Stomach (tissue), 9 donors: ENCODE measurements around the gene DACH1. TPM values are rescaled to one million over a fixed set of nuclear protein-coding genes. Genes with fewer than 3 reads are reported as not detected.

ENCODE experiments used
- DNase-seq, 2 donors: peaks; one replicate each; pipeline versions ENCODE4 v3.0.0 to v3.0.0-alpha.2; 2013 to 2019
- H3K27ac ChIP-seq, 5 donors: fragments of 200-600 bp in 4 of 5; sonication (generic) in 4 of 5; one replicate each; pipeline ENCODE4 v1.5.1; 2013 to 2019; ENCODE audit warnings: mild to moderate bottlenecking in 1 of 5, moderate library complexity in 1 of 5
- H3K27me3 ChIP-seq, 3 donors: fragments of 200-600 bp; sonication (generic); one replicate each; pipeline ENCODE4 v1.5.1; 2017 to 2019; ENCODE audit warnings: mixed run types in 1 of 3
- H3K36me3 ChIP-seq, 4 donors: fragments of 200-600 bp; sonication (generic); 1 replicate in 3 of 4; 2 replicates in 1 of 4; pipeline ENCODE4 v1.5.1; 2016 to 2019
- H3K4me1 ChIP-seq, 4 donors: fragments of 200-600 bp; sonication (generic); one replicate each; pipeline ENCODE4 v1.5.1; 2016 to 2019
- H3K4me3 ChIP-seq, 4 donors: fragments of 200-600 bp; sonication (generic) in 3 of 4; one replicate each; pipeline ENCODE4 v1.5.1; 2016 to 2019; ENCODE audit warnings: mild to moderate bottlenecking in 1 of 4
- H3K9me3 ChIP-seq, 4 donors: fragments of 200-600 bp; sonication (generic); one replicate each; pipeline ENCODE4 v1.5.1; 2016 to 2019
- EP300 ChIP-seq: sonication (generic); formaldehyde crosslinking; IDR thresholded peaks from one replicate; pipeline ENCODE4 v1.6.1; 2017; ENCODE audit warnings: antibody characterized with exemption
- POLR2A ChIP-seq, 4 donors: fragments of 450-650 bp; IDR thresholded peaks; one replicate each; pipeline ENCODE4 v1.6.1; 2016; ENCODE audit warnings: antibody characterized with exemption in 4 of 4, control low read depth in 2 of 4, mild to moderate bottlenecking in 1 of 4, moderate library complexity in 1 of 4
- POLR2AphosphoS5 ChIP-seq, 3 donors: sonication (generic); formaldehyde crosslinking; IDR thresholded peaks; one replicate each; pipeline ENCODE4 v1.6.1; 2016; ENCODE audit warnings: antibody characterized with exemption in 3 of 3
- WGBS, 5 donors: extraction: QIAGEN DNeasy Blood & Tissue Kit in 3 of 5; methylation state at CpG; one replicate each; pipeline versions ENCODE4 v1.1.5 to v1.1.7; 2013 to 2018; 5-methylcytosine and 5-hydroxymethylcytosine counted together
- intact Hi-C: fragments of 100-400 bp; cut with DNase I; formaldehyde crosslinking; loops from one replicate; pipeline ENCODE4 v1.15.1; 2023; ENCODE audit warnings: low total_unique reads
- polyA plus RNA-seq, 3 donors: library from polyadenylated mRNA; stranded (reverse); fragments of 200-250 nt; gene quantifications; one replicate each; pipeline ENCODE4 v1.2.3, GENCODE V29; 2013
- total RNA-seq, 5 donors: library from RNA; depleted of rRNA; stranded (reverse); fragments of >200 nt; gene quantifications; one replicate each; pipeline versions ENCODE4 v1.1.0 to v1.2.3, GENCODE V29; 2014 to 2016
- TF ChIP-seq, protein P1 (sequence below), 7 experiments: fragments of 450-650 bp in 4 of 7; fragments of 200-600 bp in 3 of 7; sonication (generic) in 3 of 7; IDR thresholded peaks; one replicate each; pipeline ENCODE4 v1.5.1; 2016 to 2019; ENCODE audit warnings: antibody characterized with exemption in 7 of 7, control low read depth in 2 of 7, mild to moderate bottlenecking in 1 of 7
- donor health status: healthy with polysubstance abuse.
- donor health status: Bipolar disorder and iron deficiency.
- donor health status: healthy.

DACH1 gene
- total and polyA plus RNA-seq, 8 donors = 0.28 to 9.4 (median 2.9) TPM; not detected in 1

DNA sequence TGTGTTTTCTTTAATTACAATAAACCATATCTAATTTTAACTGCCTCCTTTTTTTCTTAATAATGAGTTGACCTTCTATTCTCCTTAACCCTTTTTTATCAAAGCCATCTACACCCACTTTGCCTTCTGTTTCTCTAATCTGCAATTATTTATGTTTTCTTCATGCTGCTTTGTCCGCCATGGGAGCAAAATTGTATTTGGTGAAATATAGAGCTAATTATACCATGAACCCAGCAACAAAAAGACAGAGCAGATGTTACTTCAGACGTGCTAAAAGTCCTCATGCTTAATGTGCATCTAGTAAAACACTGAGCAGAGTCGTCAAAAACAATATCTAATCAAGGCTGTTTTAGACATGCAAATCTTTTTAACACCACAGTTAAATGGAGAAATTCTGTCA lies 264.7 kb downstream of the DACH1 start:
- Histone ChIP-seq H3K27me3 (no peaks in the 10 kb centered on the region), H3K27ac (no peak overlapping the region), H3K36me3 (no peaks in the 10 kb centered on the region), H3K4me1 (no peaks in the 10 kb centered on the region), H3K4me3 (no peak overlapping the region), H3K9me3 (no peaks in the 10 kb centered on the region)
- TF ChIP-seq EP300 = no peak
- TF ChIP-seq POLR2AphosphoS5 (IDR thresholded peaks at IDR 0.05) = no peak
- TF ChIP-seq POLR2A (IDR thresholded peaks at IDR 0.05) = no peak
- TF ChIP-seq, protein P1, sequence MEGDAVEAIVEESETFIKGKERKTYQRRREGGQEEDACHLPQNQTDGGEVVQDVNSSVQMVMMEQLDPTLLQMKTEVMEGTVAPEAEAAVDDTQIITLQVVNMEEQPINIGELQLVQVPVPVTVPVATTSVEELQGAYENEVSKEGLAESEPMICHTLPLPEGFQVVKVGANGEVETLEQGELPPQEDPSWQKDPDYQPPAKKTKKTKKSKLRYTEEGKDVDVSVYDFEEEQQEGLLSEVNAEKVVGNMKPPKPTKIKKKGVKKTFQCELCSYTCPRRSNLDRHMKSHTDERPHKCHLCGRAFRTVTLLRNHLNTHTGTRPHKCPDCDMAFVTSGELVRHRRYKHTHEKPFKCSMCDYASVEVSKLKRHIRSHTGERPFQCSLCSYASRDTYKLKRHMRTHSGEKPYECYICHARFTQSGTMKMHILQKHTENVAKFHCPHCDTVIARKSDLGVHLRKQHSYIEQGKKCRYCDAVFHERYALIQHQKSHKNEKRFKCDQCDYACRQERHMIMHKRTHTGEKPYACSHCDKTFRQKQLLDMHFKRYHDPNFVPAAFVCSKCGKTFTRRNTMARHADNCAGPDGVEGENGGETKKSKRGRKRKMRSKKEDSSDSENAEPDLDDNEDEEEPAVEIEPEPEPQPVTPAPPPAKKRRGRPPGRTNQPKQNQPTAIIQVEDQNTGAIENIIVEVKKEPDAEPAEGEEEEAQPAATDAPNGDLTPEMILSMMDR (IDR thresholded peaks at IDR 0.05) = no peak
- WGBS, 5 donors = 69 to 80% (median 78%) methylated on average over 3 of the region's 3 CpGs
- intact Hi-C loops = no loop called here
- no peak for DNase-seq

DNA sequence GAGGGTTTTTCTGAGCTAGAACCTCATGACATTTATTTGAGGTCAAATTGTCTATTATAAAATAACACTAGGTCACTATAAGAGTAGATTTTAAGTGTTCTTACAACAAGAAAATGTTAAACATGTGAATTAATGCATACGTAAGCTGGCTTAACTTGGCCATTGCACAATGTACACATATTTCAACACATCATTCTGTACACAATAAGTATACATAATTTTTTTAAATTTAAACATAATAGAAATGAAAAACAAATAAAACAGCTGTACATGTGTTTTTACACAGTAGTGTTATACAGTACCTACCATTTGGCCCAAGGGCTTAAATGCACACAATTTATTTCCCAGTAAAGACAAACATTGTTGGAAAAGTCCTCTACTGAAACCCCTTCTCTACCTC lies 269.9 kb downstream of the DACH1 start:
- no peaks in the 10 kb centered on the region for H3K36me3 ChIP-seq
- H3K4me3 ChIP-seq = no peak overlapping the region
- H3K4me1 ChIP-seq = no peaks in the 10 kb centered on the region
- WGBS, 5 donors = 63 to 98% (median 71%) methylated on average over 1 of the region's 1 CpG
- no peaks in the 10 kb centered on the region for H3K27me3 ChIP-seq
- no peak overlapping the region for H3K27ac ChIP-seq
- DNase-seq = no peak
- intact Hi-C loops = no loop called here
- TF ChIP-seq POLR2AphosphoS5 (IDR thresholded peaks at IDR 0.05) (no peak), POLR2A (IDR thresholded peaks at IDR 0.05) (no peak)
- TF ChIP-seq, protein P1 (IDR thresholded peaks at IDR 0.05) = no peak
- no peaks in the 10 kb centered on the region for H3K9me3 ChIP-seq

DNA sequence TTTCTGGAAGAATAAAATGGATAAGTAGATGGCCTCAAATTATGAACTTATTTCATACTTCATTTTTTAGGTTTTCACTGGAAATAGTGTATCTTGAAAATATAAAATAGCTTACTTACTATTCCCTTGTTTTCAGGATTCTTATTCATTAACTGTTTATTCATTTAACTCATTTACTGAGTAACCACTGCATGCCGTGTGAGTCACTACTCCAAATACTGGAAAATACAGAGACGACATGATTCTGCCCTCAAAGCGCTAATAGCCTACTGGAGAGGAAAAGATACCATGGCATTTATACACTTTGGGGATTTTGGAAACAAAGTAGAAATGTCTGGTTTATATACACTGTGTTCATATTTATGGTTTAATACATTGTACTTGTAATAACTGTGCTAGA lies 270.9 kb downstream of the DACH1 start:
- no peak for TF ChIP-seq POLR2A (IDR thresholded peaks at IDR 0.05)
- TF ChIP-seq EP300 = no peak
- TF ChIP-seq POLR2AphosphoS5 (IDR thresholded peaks at IDR 0.05) = no peak
- TF ChIP-seq, protein P1 (IDR thresholded peaks at IDR 0.05) = no peak
- Histone ChIP-seq H3K4me3 (no peak overlapping the region), H3K27me3 (no peaks in the 10 kb centered on the region), H3K27ac (no peak overlapping the region), H3K4me1 (no peaks in the 10 kb centered on the region), H3K36me3 (no peaks in the 10 kb centered on the region), H3K9me3 (no peaks in the 10 kb centered on the region)
- no peak for DNase-seq
- intact Hi-C loops = no loop called here
- 81 to 93% (median 89%) methylated on average over 3 of the region's 3 CpGs for WGBS, 5 donors

DNA sequence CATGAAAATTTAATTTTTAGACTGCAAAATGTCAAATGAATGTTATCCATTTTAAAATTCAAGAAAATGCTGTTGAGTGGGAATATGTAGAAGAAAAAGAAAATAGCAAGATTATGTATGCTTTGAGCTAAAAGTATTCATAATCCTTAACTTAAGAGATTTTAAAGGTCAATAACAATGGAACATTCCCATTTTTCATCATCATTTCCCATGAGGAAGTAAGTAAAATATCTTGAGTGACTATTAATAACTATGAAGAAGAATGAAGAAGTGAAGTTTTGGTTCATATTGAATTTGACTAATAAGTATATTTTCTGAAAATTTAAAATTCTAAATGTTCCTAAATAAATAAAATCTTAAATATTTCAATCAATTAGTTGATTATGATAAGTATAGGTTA lies 273.4 kb downstream of the DACH1 start:
- intact Hi-C loops = no loop called here
- no peaks in the 10 kb centered on the region for H3K4me1 ChIP-seq
- H3K27me3 ChIP-seq = no peaks in the 10 kb centered on the region
- H3K9me3 ChIP-seq = no peaks in the 10 kb centered on the region
- no peaks in the 10 kb centered on the region for H3K36me3 ChIP-seq
- DNase-seq = no peak
- H3K4me3 ChIP-seq = no peak overlapping the region
- no peak overlapping the region for H3K27ac ChIP-seq
- TF ChIP-seq POLR2AphosphoS5 (IDR thresholded peaks at IDR 0.05) = no peak
- TF ChIP-seq EP300 = no peak
- TF ChIP-seq POLR2A (IDR thresholded peaks at IDR 0.05) = no peak
- TF ChIP-seq, protein P1 (IDR thresholded peaks at IDR 0.05) = no peak

DNA sequence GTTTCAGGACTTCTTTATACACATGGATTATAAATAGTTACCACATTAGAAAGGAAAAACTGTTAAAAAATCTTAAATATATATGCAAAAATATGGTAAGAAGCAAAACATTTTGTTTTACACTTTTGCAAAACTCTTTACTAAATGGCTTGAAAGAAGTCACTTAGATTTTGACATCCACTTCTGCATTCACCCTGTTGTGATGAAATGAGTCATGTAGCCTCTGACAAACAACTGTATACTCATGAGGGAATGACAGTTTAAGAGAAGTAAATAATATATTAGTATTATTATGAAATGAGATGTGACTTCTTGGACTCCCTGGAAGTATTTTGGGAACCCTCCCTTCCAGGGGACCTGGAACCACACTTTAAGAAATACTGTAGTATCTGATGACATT lies 275.6 kb downstream of the DACH1 start:
- intact Hi-C loops = no loop called here
- no peak overlapping the region for H3K4me3 ChIP-seq
- H3K9me3 ChIP-seq = no peaks in the 10 kb centered on the region
- no peaks in the 10 kb centered on the region for H3K36me3 ChIP-seq
- no peaks in the 10 kb centered on the region for H3K27me3 ChIP-seq
- TF ChIP-seq POLR2AphosphoS5 (IDR thresholded peaks at IDR 0.05) = no peak
- TF ChIP-seq POLR2A (IDR thresholded peaks at IDR 0.05) = no peak
- TF ChIP-seq, protein P1 (IDR thresholded peaks at IDR 0.05) = no peak
- DNase-seq = no peak
- H3K27ac ChIP-seq = no peak overlapping the region
- no peaks in the 10 kb centered on the region for H3K4me1 ChIP-seq
